ENCODE results near the gene FYCO1.
A peak's percentile ranks its signal among the peaks of the same experiment; 100 is the strongest.

The FYCO1 gene

DNA sequence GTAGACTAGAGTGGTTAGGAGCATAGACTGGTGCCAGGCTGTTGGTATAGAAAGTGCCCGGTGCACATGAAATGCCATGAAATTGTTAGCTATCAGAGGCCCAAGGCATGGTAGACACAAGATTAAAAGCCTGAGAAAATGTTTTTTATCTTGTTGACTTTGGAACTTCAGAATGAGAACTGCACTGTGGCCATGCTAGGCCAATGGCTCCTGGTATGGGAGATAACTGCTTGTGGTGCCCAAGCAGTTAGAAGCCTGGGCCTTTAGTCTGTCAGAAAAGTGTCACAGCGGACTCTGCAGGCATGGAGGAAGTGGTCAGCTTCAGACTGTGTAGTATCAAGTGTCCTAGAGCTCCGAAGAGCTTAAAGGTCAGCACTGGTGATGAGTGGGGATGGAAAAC, 11.9 kb downstream of the FYCO1 start:
- DNase-seq: no peak

GRCh38 chr3:45981346-45982074, 14.1 kb downstream of the FYCO1 start:
- DNase-seq: no peak

DNA sequence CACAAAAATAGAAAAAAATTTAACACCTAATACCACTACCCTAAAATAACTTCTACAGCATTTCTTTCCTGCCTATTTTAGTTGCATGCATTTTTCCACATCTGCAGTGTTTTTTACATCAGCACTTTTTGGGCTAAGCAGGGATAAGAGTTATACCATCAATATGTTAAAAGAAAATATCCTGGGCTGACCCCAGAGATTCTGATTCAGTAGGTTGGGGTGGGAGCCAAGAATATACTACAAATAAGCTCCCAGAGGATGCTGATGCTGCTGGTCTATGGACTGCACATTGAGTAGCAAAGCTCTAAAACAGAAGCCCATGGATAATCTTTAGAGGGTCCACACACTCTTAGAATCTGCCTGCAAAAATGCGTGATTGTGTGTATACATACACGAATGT, 14.8 kb downstream of the FYCO1 start:
- no peak for DNase-seq

DNA sequence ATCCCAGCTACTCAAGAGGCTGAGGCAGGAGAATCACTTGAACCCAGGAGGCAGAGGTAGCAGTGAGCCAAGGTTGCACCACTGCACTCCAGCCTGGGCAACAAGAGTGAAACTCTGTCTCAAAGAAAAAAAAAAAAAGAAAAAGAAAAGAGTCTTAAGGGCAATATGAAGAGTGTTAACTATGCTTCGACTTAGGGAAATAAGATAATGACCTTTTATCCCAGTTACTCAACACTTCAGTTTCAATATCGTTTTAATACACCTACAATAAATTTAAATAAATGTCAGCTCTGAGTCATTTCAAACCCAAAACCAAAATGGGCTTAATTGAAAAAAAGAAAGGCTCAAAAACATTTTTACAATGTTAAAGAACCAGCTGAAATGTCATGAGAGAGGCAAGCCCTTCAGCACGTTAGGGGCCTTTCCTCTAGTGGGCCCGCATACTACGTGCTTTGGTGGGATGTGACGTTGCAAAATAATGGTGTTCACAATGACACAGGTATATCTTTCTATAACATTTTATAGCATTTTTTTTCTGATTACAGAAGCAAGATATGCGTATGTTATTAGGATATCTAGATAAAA, 15.3 kb downstream of the FYCO1 start:
- DNase-seq: no peak

GRCh38 chr3:45979378-45979777, 16.2 kb downstream of the FYCO1 start:
- DNase-seq: no peak

DNA sequence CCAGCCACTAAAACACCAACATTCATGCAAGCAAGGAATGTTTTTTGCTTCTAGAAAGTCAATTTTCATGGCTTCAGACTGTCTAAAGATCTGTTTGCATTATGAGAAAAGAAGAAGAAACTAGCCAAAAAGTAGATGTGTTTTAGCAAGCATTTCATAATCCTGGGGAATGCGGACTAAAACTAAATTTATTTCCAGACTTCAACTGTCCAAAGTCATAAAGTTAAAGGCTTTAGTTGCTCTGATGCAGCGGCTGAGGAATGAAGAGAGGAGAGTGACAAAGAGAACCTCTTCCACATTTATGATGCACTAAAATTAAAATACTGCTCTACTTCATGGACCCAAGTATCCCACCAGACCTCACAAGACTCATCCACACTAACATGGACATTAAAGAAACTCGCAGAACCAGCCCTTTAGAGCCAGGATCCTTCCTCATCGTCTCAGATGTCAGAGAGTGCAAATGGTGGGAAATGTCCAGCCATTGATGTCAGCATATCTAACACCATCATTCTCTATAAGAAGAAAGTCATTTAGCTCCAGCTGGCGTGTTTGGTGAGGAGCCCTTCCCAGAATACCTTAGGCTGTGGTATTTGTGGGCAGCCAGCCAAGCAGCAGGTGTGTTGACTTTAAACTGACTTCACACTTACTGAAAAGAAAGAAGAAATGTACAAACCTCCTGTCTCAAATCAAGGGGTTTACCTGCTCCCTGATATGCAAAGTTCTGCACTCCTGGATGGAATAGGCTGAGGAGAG, 17.4 kb downstream of the FYCO1 start:
- DNase-seq: no peak

DNA sequence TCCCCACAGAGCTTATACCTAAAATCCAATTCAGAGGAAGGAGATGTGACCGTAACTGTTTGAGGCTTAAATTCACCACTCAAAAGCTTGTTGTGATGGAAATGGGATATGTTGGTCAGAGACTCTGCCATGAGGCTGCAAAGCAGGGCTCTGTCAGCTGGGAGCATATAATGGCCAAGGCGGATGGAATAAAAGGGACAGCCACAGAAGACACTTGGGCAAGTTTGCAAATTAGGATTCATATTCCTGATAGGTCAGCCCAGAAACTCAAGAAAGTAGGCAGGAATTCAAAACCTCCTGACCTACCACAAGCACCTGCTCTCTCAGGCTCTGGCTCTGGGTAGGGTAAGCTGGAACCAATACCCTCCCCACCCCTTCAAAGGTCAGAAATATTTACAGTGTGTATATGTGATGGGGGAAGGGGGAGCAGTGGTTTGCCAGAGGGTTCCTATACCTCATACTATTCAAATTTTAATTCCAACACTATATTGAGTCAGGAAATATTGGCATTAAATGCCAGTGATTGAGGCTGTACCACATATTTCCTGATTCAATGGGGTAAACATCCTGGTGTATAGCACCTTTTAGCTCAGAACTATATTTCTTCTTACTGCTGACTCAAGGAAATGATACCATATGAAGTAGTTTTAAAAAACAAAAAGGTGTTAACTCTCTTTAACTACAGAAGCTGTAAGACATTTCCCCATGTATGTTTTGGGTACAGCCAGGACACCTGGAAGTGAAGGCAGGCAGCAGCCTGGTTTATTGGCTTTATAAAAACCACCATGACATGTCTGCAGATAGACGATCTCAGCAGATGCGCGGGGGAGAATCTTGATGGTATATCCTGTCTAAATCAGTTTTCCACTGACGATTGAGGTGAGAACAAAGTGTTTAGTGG, 19.2 kb downstream of the FYCO1 start:
- no peak for DNase-seq

- no peak for DNase-seq
Observed at GRCh38 chr3:45975686-45976085, 19.9 kb downstream of the FYCO1 start.

DNA sequence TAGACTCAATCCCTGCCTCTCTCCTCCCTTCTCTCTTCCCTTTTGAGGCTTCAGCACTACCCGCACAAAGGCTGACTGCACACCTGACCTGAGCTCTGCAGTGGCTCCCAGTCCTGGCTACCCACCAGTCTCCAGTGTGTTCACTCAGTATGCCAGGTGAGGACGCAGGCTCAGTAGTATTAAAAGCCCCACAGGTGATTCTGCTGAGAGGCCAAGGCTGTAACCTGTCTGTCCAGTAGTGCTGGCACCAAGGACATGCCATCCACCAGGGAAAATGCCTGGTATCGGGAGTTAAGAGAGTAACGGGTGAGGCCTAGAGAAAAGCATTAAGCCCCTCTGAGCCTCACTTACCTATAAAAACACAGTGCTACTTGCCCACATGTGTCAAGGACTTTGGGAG, 20.9 kb downstream of the FYCO1 start:
- no peak for DNase-seq

GRCh38 chr3:45972534-45973402, 22.9 kb downstream of the FYCO1 start:
- DNase-seq: no peak

- no peak for DNase-seq
Observed at GRCh38 chr3:45969953-45970352, 25.7 kb downstream of the FYCO1 start.

GRCh38 chr3:45969116-45969515, 26.5 kb downstream of the FYCO1 start:
- DNase-seq: no peak

DNA sequence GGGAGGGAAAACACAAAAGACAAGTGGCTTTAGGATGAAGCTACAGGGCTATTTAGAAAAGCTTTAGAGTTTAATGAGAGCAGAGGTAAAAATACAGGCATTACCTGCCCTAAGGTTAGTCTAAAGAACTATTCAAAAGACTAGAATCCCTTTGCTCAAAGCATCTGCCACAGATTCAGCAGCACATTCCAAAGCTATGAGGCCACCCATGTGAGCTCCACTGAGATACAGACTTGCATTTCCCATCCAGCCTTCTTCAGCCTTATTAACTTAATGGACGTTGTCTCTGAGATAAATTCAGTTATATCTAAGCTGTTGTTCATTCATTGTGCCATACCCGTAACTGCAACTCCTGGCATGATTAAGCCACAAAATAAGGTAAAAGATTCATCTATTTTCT, 26.9 kb downstream of the FYCO1 start:
- DNase-seq: peak; percentile 86

- DNase-seq: peak; percentile 67
Observed at GRCh38 chr3:45968149-45968548, 27.5 kb downstream of the FYCO1 start.

- DNase-seq: no peak
Observed at GRCh38 chr3:45967724-45968123, 27.9 kb downstream of the FYCO1 start.

DNA sequence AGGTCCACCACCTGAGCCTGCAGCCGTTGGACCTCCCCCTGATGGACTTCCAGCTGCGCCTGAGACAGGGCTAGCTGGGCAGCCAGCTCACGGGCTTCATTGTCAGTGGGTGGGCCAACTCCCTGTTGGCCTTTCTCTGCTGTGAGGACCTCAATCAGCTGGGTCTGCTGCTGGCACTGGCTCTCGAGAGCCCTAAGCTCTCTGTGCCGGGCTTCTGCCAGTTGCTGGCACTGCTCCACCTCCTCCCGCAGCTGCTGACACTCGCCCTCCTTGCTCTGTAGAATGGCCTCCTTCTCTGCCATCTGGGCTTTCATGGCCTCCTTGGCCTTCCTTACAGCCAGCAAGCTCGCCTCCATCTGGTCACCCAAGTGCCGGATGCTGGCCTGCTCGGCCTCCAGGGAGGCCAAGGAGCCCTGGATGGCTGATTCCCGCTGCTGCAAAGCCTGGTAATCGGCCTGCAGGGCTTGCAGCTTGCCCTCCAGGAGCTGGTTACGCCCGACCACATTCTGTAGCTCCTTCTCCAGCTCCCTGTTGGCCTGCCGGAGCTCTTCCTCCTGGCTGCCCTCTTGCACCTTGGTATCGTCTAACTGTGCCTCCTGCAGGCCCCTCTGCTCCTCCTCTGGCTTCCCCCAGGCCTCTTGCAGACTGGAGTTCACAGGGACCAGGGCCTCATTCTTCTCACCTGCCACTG, 28.5 kb downstream of the FYCO1 start:
- no peak for DNase-seq

GRCh38 chr3:45966371-45966791, 29.2 kb downstream of the FYCO1 start:
- no peak for DNase-seq

GRCh38 chr3:45965653-45966052, 30.0 kb downstream of the FYCO1 start:
- no peak for DNase-seq

GRCh38 chr3:45965253-45965652, 30.4 kb downstream of the FYCO1 start:
- peak; percentile 67 for DNase-seq

DNA sequence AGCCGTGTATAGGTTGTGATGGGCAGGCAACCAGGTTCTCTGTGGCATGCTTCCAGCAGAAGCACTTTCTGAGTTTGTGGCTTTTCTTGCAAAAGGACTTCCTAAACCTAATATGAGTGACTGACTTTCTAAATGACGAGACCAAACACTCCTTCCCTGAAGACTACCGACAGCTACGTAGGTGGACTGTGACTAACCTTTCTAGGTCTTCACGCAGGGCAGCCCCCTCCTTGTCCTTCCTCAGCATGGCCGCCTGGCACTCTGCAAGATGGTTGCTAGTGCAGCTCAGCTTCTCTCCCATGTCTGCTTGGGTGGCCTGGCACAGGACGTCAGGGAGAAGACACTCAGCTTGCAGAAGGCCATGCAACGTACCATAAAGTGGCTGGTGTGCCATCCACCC, 31.5 kb downstream of the FYCO1 start:
- DNase-seq: no peak

DNA sequence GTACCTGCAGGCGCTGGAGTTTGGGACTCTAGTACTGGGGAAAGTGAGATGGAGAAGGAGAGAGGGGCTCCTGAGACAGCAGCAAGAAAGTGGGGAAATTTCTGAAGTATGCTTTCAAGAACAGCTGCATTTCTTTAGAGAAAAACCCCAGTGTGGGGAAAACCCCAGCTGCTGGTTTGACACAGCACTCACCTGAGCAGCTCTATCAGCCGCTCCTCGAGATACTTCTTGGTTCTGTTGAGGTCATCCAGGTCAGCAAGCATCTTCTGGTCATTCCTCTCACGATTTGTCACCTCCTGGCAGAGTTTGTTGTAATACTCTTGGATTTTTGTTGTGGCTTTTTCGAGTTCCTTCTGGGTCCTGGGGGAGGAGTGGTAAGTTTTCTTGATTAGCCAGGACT, 33.6 kb downstream of the FYCO1 start:
- DNase-seq: no peak

All from islet precursor cell (in vitro differentiated cells).